Measurements from ENCODE around the gene IRX4. TPM values are rescaled to one million over a fixed set of nuclear protein-coding genes. Genes with fewer than 3 reads are reported as not detected.

IRX4 gene
- total and polyA plus RNA-seq, 9 of the 15 experiments (the other 6 are each of a cell fraction or from before 2014, with no cell fraction given), result not detected

GRCh38 chr5:1877103-1878049 is 5.3 kb downstream of the IRX4 start:
- CTCF ChIA-PET (ENCODE audit: low intra/inter-chr PET ratio), result no interaction called here
- FAIRE-seq (no peak), DNase-seq (ENCODE audit: extremely low read depth in 1 of 4, low spot score in 3 of 4) (no peak), ATAC-seq (no peak)
- H3K9me1 ChIP-seq (ENCODE audit: control insufficient read depth, insufficient read depth, low read length), result no peaks in the 10 kb centered on the region
- no peak overlapping the region for H3K27ac ChIP-seq (ENCODE audit: extremely low read depth, low read depth, low read length)
- H2AFZ ChIP-seq (ENCODE audit: low read depth, low read length), result no peak overlapping the region
- no peak overlapping the region for H3K4me2 ChIP-seq (ENCODE audit: insufficient read depth, low read length)
- H3K79me2 ChIP-seq (ENCODE audit: control insufficient read depth, insufficient read depth, low read length), result no peaks in the 10 kb centered on the region
- H4K20me1 ChIP-seq (replicated peaks; ENCODE audit: control insufficient read depth, insufficient read depth, low read length), result no peaks in the 10 kb centered on the region
- peaks cover 0 to 13% of the 10 kb centered on the region in 2 experiments; a peak in 2 of 5 replicates for H3K4me1 ChIP-seq (replicated peaks in 1 of 2; ENCODE audit: control insufficient read depth in 2 of 2, insufficient read depth in 2 of 2, low read length in 2 of 2)
- H3K9ac ChIP-seq (ENCODE audit: insufficient read depth in 1 of 2, low read depth in 2 of 2, low read length in 2 of 2), result no peak overlapping the region
- TF ChIP-seq HNRNPUL1 (IDR thresholded peaks at IDR 0.05; ENCODE audit: low read length) (no peak), PCBP1 (IDR thresholded peaks at IDR 0.05; ENCODE audit: low read depth, low read length, poor library complexity, severe bottlenecking) (no peak), HDAC6 (IDR thresholded peaks at IDR 0.05; ENCODE audit: low read depth, low read length) (no peak), ZNF41 (CRISPR knock-in tag; conservative IDR thresholded peaks at IDR 0.05) (no peak), KLF6 (CRISPR knock-in tag; IDR thresholded peaks at IDR 0.05; ENCODE audit: borderline replicate concordance) (no peak), HLTF (IDR thresholded peaks at IDR 0.05) (no peak), ZNF408 (CRISPR knock-in tag; IDR thresholded peaks at IDR 0.05; ENCODE audit: low read depth) (no peak), ZNF77 (CRISPR knock-in tag; IDR thresholded peaks at IDR 0.05) (no peak), STAT5A (IDR thresholded peaks at IDR 0.05; ENCODE audit: borderline replicate concordance, low read length) (no peak), DNMT1 (IDR thresholded peaks at IDR 0.05) (no peak), GTF2E2 (tag; IDR thresholded peaks at IDR 0.05) (no peak), MEF2A (IDR thresholded peaks at IDR 0.05; ENCODE audit: control insufficient read depth, low read depth, low read length) (no peak), SRSF3 (IDR thresholded peaks at IDR 0.05; ENCODE audit: insufficient read depth, low read length) (no peak), PHB (CRISPR knock-in tag; IDR thresholded peaks at IDR 0.05) (no peak), ZNF3 (CRISPR knock-in tag; IDR thresholded peaks at IDR 0.05) (no peak), IRF1 (CRISPR knock-in tag; IDR thresholded peaks at IDR 0.05; ENCODE audit: borderline replicate concordance) (no peak), ZNF174 (CRISPR knock-in tag; IDR thresholded peaks at IDR 0.05) (no peak), RAD21 (CRISPR knock-in tag; conservative IDR thresholded peaks at IDR 0.05 in 1 of 2, IDR thresholded peaks at IDR 0.05 in 1 of 2) (no peak), ZHX1 (conservative IDR thresholded peaks at IDR 0.05; ENCODE audit: low read length) (no peak), FOSL1 (tag; conservative IDR thresholded peaks at IDR 0.05) (no peak)
- POLR2A ChIA-PET, result interaction anchor here (0.7 kb wide), 1 partner anchor 513 kb away, joined by 3 read pairs; no protein-coding TSS in a partner anchor
- in situ Hi-C loops (cut with MboI) (no loop called here), intact Hi-C loops (cut with micrococcal nuclease) (no loop called here)
- BruUV-seq (replicated peaks), result no TSS peak
- WGBS (ENCODE audit: insufficient coverage, low coverage, missing lambda C conversion rate), result 46% methylated on average over 46 of the region's 46 CpGs
- no peaks in the 10 kb centered on the region for H3K36me3 ChIP-seq (ENCODE audit: control insufficient read depth, insufficient read depth, low read length)
- H3K27me3 ChIP-seq (ENCODE audit: control insufficient read depth in 2 of 2, insufficient read depth in 2 of 2, low read length in 2 of 2), result peaks cover 30 to 41% of the 10 kb centered on the region in 2 experiments; a peak in 3 of 5 replicates
- no peaks in the 10 kb centered on the region for H3K9me3 ChIP-seq (replicated peaks; ENCODE audit: control insufficient read depth, insufficient read depth, low read depth, low read length)
- H3K4me3 ChIP-seq, result no peak overlapping the region

Measured in K562 (cell line).